Subcutaneous adipose tissue (tissue), 4 donors: ENCODE results near the gene HTT. TPM values are rescaled to one million over a fixed set of nuclear protein-coding genes. Genes with fewer than 3 reads are reported as not detected.

Experiments used
- total RNA-seq, 4 donors: library from RNA; depleted of rRNA; stranded (reverse); fragments of >200 nt; gene quantifications; one replicate each; pipeline ENCODE4 v1.1.0, GENCODE V29; 2016
- TF ChIP-seq, protein P1 (sequence below): fragments of 450-650 bp; IDR thresholded peaks from one replicate; pipeline ENCODE4 v1.5.1; 2016; ENCODE audit warnings: low read depth, mild to moderate bottlenecking, control low read depth, antibody characterized with exemption, moderate library complexity

HTT gene
- total RNA-seq, 4 donors from 2014 or later, result 48.2 to 79.3 (median 72.1) TPM

DNA sequence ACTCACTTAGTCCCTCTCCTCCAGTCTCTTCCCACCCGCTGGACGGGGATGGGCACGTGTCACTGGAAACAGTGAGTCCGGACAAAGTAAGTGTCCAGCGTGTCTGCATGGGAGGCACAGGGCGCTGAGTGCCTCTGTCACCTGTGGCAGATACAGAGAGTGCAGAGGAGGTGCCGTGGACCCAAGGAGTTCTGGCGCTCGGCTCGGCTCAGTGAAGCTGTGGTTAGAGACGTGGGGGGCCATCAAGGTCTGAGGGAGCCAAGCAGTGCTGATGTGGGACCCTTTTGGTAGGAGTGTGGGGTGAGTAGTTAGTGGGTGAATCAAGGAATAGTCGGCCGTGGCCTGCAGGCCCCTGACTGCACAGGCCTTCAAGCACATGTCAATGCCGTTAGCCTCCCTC, 134.3 kb downstream of the HTT start:
- TF ChIP-seq, protein P1, sequence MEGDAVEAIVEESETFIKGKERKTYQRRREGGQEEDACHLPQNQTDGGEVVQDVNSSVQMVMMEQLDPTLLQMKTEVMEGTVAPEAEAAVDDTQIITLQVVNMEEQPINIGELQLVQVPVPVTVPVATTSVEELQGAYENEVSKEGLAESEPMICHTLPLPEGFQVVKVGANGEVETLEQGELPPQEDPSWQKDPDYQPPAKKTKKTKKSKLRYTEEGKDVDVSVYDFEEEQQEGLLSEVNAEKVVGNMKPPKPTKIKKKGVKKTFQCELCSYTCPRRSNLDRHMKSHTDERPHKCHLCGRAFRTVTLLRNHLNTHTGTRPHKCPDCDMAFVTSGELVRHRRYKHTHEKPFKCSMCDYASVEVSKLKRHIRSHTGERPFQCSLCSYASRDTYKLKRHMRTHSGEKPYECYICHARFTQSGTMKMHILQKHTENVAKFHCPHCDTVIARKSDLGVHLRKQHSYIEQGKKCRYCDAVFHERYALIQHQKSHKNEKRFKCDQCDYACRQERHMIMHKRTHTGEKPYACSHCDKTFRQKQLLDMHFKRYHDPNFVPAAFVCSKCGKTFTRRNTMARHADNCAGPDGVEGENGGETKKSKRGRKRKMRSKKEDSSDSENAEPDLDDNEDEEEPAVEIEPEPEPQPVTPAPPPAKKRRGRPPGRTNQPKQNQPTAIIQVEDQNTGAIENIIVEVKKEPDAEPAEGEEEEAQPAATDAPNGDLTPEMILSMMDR, result no peak

DNA sequence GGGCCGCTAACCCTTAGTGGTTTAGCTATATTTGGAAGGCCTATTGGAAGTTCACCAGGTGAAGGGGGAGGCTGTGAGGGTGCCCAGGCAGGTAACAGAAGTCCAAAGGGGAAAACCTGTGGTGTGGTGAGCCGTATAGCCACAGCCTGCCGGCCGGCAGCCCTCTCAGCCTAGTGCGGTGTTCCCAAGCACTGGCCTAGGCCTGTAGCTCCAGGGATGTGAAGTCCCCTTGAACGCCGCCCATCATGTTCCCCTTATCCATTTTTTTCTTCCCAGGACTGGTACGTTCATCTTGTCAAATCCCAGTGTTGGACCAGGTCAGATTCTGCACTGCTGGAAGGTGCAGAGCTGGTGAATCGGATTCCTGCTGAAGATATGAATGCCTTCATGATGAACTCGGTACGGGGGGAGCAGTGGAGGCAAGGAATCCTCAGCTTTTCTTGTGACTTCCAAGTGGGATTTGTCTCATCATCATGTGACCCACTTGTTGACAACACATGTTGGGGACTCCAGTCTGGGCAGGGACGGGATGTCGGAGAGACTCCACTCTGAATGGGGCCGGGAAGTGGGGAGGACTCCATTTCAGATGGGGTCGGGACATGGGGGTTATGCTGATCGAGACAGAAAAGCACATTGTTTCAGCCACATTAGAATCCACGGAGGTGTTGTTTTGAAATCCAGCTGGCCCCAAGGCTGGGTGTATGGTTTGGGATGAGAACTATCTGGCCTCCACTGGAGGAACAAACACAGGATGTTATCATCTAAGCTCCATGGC, 135.3 kb downstream of the HTT start:
- TF ChIP-seq, protein P1, result no peak

DNA sequence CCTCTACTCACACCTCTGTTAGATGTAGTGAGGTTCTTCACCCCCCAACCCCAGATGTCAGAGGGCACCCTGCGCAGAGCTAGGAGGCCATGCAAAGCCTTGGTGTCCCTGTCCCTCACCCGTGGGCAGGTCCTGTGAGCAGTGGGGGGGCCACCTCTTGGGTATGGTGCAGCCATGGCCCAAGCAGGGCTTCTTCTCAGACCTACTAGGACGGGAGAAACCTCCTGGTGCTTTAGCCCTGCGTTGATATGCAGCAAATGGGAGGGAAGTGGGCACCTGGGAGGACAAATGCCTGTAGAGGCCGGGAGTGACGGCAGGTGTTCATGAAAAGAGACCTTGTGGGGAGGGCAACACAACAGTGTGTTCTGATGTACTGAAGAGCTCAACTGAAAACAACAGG, 136.0 kb downstream of the HTT start:
- TF ChIP-seq, protein P1, result no peak

DNA sequence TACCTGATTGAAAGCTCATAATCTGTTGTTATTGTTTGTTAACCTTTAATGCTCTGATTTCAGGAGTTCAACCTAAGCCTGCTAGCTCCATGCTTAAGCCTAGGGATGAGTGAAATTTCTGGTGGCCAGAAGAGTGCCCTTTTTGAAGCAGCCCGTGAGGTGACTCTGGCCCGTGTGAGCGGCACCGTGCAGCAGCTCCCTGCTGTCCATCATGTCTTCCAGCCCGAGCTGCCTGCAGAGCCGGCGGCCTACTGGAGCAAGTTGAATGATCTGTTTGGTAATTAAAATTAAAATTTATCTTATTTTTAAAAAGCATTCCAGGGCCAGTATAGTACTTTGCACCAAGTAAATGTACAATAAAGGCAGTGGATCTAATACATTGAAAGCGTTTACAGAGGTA, 137.4 kb downstream of the HTT start:
- TF ChIP-seq, protein P1, result no peak

DNA sequence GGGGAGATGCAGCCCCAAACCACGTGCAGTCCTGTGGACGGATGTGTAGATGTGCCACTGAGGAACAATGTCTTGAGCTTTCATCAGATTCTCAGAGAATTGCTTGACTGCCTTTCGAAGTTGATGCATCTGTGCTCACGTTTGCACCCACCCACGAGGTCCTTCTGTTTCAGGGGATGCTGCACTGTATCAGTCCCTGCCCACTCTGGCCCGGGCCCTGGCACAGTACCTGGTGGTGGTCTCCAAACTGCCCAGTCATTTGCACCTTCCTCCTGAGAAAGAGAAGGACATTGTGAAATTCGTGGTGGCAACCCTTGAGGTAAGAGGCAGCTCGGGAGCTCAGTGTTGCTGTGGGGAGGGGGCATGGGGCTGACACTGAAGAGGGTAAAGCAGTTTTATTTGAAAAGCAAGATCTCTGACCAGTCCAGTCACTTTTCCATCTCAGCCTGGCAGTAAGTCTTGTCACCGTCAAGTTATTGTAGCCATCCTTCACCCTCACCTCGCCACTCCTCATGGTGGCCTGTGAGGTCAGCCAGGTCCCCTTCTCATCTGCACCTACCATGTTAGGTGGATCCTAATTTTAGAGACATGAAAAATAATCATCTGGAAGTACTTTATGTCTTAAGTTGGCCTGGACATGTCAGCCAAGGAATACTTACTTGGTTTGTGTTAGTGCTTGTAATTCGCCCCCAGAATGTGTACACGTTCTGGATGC, 138.1 kb downstream of the HTT start:
- TF ChIP-seq, protein P1, result no peak

DNA sequence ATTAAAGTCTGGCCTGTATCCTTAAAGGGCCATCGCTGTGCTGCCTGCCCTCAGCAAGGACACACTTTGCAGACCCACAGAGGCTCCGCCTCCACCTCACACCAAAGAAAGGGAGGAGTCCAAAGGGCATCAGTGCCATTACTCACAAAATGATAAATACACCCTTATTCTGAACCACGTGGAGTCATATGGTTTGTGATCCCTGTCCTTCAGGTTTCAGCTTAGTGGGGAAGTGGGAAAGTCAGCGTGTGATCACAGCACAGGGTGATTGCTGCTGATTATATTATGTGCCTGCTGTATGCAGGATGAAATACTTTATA, 138.6 kb downstream of the HTT start:
- TF ChIP-seq, protein P1, result no peak

DNA sequence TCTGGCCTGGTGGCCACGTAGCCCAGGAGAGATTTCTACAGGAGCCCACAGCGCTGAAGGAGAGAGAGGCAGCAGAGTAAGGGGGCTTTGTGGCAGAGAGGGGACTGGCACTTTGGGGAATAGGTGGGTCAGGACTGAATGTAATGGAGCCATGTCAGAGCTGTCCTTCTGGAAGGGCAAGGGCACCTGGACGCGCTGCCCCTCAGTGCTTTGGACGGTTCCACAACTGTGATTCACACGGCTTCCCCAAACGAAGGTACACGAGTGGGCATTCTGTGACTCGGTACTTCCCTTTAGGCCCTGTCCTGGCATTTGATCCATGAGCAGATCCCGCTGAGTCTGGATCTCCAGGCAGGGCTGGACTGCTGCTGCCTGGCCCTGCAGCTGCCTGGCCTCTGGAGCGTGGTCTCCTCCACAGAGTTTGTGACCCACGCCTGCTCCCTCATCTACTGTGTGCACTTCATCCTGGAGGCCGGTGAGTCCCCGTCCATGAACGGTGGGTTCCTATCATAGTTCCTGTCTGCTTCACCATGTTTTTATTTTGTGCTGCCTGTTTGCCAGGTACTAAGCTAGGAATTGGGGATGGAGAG, 139.3 kb downstream of the HTT start:
- TF ChIP-seq, protein P1, result no peak
